OCI-LY7 (cell line): ENCODE data around the gene SMIM12.

Source experiments
- CTCF ChIP-seq: fragments of 200-600 bp; sonication (generic); conservative IDR thresholded peaks from 2 replicates; pipeline ENCODE4 v1.5.1; 2014; ENCODE audit warnings: mild to moderate bottlenecking, antibody characterized with exemption, low read length, moderate library complexity, mixed read lengths
- EZH2phosphoT487 ChIP-seq: fragments of 200-600 bp; sonication (generic); IDR thresholded peaks from 2 replicates; pipeline ENCODE4 v1.6.1; 2018; ENCODE audit warnings: low read depth, borderline replicate concordance, mild to moderate bottlenecking, mixed run types, antibody characterized with exemption, low read length, moderate library complexity, mixed read lengths

GRCh38 chr1:34865573-34865972 is 6.0 kb upstream of the SMIM12 start:
- no peak for TF ChIP-seq CTCF
- no peak for TF ChIP-seq EZH2phosphoT487
